GM19395 (cell line): ENCODE data around the gene GRID1.
"Not testable (repeated sequence)": the region's sequence is repeated elsewhere in the genome, so short reads cannot be mapped to it uniquely, and the experiment has no call there.

Source experiments
- ATAC-seq: cut with Tn5 transposase; IDR thresholded peaks from one replicate; pipeline ENCODE4 v1.9.1; 2021; ENCODE audit warnings: mild to moderate bottlenecking, moderate library complexity; ENCODE audit not compliant: unreplicated experiment

GRID1 gene

DNA sequence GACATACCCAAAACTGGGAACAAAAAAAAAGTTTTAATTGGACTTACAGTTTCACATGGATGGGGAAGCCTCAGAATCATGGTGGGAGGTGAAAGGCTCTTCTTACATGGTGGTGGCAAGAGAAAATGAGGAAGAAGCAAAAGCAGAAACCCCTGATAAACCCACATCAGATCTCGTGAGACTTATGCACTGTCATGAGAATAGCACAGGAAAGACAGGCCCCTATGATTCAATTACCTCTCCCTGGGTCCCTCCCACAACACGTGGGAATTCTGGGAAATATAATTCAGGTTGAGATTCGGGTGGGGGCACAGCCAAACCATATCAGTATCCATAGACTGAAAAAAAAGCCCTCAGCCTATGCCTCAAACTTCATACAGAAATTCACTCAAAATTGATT, 647.2 kb downstream of the GRID1 start:
- ATAC-seq = no peak

DNA sequence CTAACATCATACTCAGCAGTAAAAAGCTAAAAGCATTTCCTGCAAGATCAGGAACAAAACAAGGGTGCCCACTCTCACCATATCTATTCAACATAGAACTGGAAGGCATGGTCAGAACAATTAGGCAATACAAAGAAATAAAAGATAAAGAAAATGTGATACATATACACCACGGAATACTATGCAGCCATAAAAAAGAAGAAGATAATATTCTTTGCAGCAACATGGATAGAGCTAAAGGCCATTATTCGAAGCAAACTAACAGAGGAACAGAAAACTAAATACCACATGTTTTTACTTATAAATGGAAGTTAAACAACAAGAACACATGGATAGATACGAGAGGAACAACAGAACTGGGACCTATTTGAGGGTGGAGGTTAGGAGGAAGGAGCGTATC, 652.7 kb downstream of the GRID1 start:
- no peak for ATAC-seq

DNA sequence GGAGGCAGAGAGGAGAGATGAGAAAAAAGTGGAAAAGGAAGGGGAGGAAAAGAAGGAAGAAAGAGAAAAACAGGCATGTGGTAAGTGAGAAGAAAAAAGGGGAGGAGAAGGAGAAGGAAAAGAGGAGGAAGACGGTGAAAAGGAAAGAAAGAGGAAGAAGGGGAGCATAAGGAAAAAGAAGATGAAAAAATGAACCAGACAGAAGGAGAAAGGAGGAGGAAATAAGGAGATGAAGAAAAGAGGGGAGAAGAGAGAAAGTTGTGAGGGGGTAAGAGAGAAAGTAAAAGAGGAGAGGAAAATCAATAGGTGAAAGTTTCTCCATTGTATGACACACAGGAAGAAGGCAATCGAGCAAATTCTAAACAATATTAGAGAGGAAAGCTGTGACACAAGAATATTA, 663.8 kb downstream of the GRID1 start:
- ATAC-seq = no peak

DNA sequence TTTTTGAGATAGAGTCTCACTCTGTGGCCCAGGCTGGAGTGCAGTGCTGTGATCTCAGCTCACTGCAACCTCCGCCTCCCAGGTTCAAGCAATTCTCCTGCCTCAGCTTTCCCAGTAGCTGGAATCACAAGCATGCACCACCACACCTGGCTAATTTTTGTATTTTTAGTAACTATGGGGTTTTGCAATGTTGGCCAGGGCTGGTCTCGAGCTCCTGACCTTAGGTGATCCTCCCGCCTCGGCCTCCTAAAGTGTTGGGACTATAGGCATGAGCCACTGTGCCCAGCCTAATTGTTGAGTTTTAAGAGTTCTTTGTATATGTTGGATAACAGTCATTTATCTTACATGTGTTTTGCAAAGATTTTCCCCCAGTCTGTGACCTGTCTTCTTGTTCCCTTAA, 667.5 kb downstream of the GRID1 start:
- ATAC-seq = not testable (repeated sequence)

DNA sequence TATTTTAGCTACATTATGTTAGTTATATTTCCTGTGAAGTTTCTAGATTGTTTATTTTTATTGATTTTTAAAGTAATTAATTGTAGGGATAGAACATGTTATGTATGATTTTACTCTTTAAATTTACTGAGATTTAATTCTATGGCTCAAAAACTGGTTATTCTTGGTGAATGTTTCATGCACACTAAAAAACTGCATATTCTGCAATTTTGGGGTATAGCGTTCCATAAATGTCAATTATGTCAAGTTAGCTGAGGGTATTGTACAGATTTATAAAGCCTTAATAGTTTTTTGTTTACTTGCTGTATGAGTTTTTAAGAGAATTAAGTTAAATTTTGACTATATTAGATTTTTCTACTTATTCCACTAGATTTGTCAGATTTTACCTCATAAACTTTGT, 669.7 kb downstream of the GRID1 start:
- ATAC-seq = no peak

DNA sequence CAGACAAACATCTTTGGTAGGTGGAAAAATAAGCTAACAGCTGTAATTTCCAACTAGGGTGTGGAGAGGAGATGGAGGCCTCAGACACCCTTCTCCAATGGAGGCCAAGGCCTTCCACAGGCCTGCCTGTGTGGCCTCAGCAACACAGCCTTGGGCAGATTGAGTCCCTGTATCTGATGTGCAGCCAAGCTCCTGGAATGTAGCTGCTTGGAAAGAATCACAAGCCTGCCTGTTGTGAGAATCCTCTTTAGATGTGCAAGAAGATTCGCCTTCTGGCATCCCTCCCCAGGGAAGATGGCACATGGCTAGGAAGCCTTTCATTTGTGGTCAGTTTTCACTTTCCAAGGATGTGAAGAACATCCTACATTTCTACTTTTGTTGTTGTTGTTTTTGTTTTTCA, 684.0 kb downstream of the GRID1 start:
- no peak for ATAC-seq

DNA sequence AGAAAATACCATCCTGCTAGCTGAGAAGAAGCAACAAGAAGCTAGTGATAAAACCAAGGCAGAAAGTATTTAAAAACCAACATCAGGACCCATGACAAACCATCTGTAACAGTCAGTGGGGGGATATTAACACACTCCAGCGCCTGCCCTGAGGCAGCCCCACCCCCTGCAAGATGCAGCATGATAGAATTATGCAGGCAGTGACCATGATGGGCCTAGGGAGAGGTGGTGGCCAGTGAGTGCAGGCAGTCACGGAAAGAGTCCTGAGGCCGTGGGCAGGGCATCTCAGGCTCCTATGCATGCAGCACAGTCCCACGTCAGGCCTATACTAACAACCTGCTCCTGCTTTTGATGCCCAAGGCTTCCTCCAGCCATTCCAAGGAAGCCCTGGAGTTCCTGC, 686.9 kb downstream of the GRID1 start:
- no peak for ATAC-seq

DNA sequence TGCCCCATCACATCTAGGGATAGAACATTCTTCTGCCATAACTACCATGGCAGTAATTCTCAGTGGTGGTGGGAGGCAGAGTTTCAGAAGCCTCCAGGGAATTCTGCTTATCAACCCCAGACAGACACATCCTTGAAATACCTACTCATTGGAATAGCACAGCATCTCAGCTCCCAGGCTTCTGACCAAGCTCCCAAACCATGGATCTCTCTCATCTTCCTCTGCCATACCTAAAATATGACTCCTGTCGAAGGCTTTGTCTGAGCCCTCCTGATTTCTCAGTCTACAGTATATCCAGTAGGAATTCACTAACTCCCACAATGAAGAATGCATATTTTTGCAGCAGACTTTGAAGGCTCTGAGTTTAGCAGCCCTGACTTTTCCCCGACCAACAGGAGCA, 687.5 kb downstream of the GRID1 start:
- ATAC-seq = no peak

DNA sequence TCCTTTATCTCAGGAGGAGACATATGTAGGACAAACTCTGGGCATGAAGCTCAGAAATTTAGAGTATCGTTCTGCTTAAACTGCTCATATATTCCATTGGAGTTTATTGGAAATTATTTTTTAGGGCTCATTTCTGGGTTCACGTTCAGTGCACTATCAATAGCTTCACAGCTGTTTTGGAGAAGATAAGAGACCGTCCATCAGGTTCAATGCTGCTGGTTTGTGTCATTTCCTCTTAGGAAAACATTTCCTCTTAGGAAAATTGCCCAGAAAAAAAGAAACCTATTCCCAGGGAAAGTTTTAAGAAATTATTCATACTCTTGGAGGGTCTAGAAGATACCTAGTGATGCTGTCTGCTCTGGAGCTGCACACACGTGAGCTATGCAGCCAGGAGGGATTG, 691.7 kb downstream of the GRID1 start:
- no peak for ATAC-seq

DNA sequence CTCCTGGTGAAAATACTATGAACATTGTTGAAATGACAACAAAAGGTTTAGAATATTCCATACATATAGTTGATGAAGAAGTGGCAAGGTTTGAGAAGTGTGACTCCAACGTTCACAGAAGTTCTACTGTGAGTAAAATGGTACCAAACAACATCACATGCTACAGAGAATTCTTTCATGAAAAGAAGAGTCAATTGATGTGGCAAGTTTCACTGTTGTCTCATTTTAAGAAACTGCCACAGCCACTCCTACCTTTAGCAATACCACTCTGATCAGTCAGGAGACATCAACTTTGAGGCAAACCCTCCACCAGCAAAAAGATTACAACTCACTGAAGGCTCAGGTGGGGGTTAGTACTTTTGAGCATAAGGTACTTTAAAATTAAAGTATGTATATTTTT, 693.3 kb downstream of the GRID1 start:
- ATAC-seq = no peak

DNA sequence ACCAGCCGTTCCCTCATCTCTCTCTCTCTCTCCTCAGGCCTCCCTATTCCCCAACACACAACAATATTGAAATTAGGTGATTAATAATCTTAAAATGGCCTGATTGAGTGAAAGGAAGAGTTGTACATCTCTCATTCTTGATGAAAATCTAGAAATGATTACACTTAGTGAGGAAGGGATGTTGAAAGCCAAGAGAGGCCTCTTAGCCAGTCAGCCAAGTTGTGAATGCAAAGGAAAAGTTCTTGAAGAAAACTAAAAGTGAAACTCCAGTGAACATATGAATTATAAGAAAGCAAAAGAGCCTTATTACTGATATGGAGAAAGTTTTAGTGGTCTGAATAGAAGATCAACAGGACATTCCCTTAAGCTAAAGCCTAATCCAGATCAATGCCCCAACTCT, 695.1 kb downstream of the GRID1 start:
- no peak for ATAC-seq

DNA sequence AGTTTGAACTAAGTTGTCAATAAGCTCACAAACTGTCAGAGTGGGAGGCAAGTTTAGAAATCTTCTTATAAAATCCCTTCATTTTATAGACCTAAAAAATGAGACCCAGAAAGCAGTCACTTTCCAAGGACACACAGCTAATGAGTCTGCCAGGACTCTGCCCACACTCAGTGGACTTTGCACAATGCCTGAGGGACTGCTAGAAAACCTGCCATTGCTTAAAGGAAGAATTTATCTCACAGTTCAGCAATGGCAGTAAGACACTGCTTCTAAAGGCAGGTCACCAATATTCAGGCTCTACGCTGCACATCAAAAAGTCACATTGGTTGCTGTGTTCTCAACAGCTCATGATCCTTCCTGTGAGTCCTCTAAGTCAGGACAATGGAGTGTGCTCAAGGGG, 698.1 kb downstream of the GRID1 start:
- ATAC-seq = no peak

DNA sequence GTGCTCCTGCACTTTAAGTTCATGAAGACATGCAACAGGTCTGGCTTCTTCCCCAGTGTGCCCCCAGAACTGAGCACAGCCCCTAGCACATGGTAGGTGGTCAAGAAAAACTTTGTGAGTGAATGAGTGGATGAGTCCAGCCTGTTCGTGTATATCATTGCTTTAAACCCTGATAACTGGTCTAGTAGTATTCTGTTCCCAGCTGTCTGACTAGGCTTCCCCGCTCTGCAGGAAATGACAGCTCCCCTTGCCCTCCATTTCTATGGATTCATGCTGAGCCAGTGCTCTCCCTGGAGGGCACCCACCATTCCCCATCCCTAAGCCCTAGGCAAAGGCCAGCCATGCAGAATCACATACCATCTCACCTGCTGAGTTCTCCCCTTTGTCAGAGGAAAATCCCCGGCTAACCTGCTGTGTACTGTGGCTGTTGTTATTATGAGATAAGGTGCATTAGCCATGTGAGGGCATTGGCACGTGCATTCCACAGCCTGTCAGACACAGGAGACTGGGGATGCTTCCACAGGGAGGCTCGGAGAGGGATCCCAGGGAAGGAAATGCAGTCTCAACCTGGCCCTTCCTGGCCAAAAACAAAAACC, 698.9 kb downstream of the GRID1 start:
- ATAC-seq = no peak

DNA sequence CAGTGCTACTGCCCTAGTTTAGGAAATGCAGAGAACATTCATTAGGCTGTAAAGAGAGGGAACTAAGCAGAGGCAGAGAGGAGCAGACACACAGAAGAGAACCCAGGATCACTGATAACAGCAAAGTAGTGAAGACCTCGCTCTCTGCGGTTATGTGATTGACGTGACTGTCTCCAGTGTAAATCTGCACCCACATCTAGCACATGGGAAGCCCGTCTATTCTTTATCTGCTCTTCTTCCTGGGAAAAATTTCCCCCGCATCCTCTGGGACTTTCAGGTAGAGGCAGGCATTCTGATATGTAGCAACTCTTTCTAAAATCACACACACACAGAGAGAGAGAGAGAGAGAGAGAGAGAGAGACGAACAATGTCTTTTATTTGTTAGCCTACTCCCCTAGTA, 699.6 kb downstream of the GRID1 start:
- ATAC-seq = no peak

DNA sequence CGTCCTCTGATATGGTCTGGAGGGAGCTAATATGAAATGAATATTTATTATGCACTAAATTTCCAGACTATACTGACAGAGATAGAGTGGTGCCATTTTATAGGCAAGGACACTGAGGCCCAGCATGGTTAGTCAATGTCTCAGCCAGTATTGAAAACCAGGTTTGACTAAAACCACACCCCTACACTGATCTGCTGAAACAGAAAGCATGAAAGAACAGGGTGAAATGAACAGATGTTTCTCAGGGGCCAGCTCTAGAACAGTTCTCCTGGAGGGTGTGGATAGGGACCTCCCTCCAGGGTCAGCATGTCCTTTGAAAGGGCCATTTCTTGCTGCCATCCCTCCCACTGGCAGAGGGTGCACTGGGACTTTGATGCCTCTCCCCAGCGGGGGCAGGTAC, 700.5 kb downstream of the GRID1 start:
- ATAC-seq = peak; percentile 73

DNA sequence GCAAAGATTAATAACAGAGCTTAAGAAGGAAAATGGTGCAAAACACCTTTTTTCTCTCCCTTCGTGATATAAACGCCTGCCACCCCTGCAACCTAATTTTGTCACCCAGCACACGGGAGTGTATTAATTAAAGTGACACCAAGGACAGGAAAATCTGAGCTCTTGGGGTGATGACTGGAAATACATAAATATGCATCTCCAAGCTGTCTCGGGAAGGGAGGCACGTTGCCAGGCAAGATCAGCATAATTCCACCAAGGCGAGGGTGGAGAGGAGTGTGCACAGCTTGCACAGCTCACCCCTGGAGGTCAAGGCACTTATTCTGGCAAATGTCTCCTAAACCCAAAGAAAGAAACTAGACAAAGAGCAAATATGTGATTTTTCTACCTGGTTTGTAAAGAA, 700.9 kb downstream of the GRID1 start:
- ATAC-seq = no peak

DNA sequence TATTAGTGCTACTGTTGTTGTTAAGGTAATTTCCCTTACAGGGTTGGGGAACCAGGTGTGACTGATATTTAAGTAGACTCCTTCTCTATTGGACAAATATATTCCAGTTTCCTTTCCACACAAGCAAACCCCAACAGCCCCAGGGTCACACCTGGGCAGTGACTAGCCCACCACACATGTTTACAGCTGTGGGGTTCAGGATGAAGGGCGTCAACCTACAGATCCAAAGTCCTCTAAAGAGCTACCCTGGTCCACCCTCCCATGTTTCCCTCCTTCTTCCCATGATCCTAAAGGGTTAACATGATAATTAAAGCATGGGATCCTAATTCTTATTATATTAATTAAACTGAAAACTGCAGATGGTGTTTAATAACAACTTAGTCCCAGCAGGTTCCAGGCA, 701.5 kb downstream of the GRID1 start:
- no peak for ATAC-seq

DNA sequence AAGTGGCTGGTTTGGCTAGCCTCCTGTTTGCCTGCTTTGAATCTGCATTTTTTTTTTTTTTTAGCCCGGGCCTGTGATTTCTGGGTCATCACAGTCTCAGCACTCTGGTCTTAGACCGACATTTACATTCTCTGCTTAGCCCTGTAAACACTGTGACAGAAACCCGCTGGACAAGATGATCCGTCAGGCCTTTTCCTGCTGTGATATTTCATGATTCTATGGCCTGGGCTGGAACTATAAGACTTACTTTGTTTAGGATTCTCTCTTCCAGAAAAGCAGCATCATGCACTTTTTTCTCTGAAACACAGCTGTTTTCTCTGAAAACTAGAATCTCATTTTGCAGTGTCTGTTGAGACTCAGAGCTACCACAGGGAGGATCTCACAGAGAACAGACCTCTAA, 705.5 kb downstream of the GRID1 start:
- ATAC-seq = no peak

DNA sequence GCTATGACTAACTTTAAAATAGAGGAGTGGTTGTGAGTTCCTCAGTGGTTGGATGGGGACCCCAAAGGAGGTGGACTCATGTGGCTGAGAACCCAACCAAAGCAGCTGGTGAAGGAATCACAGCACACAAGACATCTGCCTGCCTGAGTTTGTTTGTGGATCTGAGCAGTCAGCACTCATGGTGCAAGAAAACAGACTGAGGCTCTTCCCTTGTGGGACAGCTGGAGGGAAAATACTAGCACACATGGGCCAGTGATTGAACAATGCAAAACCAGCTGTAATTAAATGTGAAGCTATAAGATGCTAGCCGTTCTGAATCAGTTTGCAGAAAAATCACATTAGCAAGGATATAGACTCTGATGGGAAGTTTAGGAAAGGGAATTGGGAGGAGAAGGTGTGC, 707.3 kb downstream of the GRID1 start:
- ATAC-seq = no peak

DNA sequence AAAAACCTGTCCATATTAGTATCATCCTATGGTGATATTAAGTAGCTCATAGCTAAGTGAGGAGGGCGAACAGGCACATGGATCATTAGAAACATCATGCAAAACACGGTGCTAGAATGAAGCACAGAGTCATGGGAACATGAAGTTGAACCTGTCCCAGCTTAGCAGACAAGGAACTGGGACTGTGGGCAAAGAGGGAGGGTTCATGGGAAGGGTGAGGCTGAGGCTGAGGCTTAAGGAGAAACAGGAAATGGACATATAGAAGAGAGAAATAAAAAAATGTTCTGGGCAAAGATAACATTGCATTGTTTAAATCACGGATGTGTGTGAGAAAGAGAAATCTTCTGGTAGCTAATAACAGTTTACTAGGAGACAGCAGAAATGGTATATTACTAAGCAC, 708.1 kb downstream of the GRID1 start:
- no peak for ATAC-seq

DNA sequence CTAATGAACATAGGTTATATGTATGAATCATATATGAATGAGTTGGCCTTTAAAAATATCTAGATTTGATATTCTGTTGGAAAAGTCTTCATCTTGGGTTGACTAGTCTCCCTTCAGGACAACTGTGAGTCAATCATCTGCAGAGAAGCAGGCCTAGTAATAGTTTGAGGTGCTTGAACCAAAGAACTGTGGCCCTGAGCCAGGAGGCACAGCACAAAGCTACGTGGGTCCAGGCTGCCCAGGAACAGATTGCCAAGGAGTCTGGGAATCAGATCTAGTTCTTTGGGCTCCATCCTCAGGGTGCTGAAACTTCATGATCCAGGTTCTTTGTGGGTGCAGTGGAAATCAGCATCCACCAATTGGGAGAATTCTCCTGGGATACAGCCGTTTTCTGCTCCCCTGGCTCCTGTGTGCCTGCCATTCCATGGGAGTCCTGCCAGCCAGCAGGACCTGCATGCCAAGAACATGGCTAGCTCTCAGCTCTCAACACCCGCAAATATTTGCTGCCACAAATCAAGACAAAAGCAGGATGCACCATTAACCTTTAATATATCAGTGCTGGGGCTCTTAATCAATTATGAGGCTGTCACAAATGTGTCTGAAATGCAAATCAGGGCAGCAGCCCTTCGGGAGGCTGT, 709.0 kb downstream of the GRID1 start:
- ATAC-seq = no peak

DNA sequence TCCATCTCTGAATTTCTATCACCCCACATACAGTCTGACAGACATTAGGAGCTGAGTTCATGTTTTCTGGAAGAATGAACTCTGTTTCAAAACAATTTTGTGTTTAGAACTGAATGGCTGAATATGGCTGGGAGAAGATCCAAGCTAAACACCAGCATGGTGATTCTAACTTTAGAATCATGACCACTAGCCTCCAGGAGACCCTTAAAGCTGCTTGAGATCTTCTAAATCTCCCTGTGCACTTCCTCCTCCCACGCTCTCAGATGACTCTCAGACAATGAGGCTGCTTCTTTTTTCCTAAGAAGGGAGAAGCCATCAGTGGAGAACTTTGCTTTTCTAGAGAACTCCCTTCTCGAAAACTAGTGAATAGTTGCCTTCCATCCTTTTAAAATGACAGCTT, 711.2 kb downstream of the GRID1 start:
- no peak for ATAC-seq

DNA sequence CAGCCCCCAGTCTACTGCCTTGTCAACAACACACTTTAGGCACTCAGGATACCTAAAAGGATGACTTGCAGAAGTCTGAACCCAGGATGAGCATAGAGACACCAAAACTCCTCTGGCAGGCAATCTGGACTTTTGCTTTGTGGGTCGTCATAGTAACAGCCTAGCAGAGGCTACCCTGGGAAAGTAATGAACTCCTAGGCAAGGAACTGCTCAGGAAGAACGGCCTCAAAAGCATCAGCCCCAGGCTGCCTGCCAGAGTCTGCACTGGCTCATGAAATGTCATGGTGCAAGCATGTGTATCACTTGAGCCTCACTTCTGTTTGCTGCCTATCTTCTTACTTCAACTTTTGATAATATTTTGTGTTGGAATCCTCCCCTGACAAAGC, 715.1 kb downstream of the GRID1 start:
- no peak for ATAC-seq
